ENCODE results near the gene AQR. TPM values are rescaled to one million over a fixed set of nuclear protein-coding genes. Genes with fewer than 3 reads are reported as not detected.

The AQR gene
- total and polyA plus RNA-seq, 2 experiments from 2014 or later: 42.3 to 67.3 TPM

DNA sequence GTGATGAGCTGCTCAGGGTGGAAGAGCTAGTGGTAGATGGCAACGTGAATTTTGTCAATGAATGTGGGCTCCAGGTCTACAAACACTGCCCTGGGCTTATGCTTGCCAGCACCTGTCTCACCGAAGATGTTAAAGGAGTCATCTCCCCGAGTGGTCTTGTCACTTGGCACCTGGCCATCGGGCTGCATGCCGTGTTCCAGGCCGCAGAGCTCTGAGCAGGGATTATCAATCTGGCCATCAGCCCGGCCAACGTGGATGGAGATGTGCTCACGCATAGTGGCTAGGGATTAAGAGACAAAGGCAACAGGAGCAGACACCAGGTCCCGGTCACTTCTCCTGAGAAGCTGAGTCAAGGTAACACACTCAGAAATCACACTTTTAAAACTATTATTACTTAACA lies 119.4 kb downstream of the AQR start:
- Histone ChIP-seq H3K27me3 (ENCODE audit: insufficient read depth) (no peaks in the 10 kb centered on the region), H3K4me1 (ENCODE audit: insufficient read depth) (no peaks in the 10 kb centered on the region), H3F3A (replicated peaks; ENCODE audit: low read depth) (no peaks in the 10 kb centered on the region), H3K79me2 (replicated peaks; ENCODE audit: insufficient read depth) (no peaks in the 10 kb centered on the region), H2AFZ (no peak overlapping the region), H4K20me1 (replicated peaks; ENCODE audit: insufficient read depth) (no peaks in the 10 kb centered on the region), H3K4me3 (no peak overlapping the region), H3K4me2 (no peak overlapping the region), H3K27ac (ENCODE audit: low read depth) (no peak overlapping the region), H3K9me2 (ENCODE audit: insufficient read depth) (0 out of 2 replicates have a peak, but pooled peaks cover 10% of the 10 kb centered on the region), H3K36me3 (ENCODE audit: insufficient read depth) (no peaks in the 10 kb centered on the region)
- ATAC-seq (no peak), DNase-seq (ENCODE audit: low spot score) (no peak)
- Mint-ChIP-seq H3K36me3 (ENCODE audit: low read depth) (no peaks in the 10 kb centered on the region), H3K4me3 (no peak overlapping the region), H3K27me3 (ENCODE audit: insufficient read depth, low read depth, poor library complexity) (peaks cover 2% of the 10 kb centered on the region), H3K27ac (no peak overlapping the region), H3K4me1 (no peaks in the 10 kb centered on the region), H3K9me3 (peaks cover 2% of the 10 kb centered on the region; the same call in 1 of the 3 replicates)
- TF ChIP-seq NANOG (IDR thresholded peaks at IDR 0.05; ENCODE audit: borderline replicate concordance) (no peak), ZNF331 (CRISPR knock-in tag; IDR thresholded peaks at IDR 0.05; ENCODE audit: low read depth) (no peak), STAT1 (IDR thresholded peaks at IDR 0.05; ENCODE audit: unreplicated experiment) (no peak), CREB1 (CRISPR knock-in tag; IDR thresholded peaks at IDR 0.05; ENCODE audit: low read depth) (no peak)
- TF ChIP-seq, protein P1, sequence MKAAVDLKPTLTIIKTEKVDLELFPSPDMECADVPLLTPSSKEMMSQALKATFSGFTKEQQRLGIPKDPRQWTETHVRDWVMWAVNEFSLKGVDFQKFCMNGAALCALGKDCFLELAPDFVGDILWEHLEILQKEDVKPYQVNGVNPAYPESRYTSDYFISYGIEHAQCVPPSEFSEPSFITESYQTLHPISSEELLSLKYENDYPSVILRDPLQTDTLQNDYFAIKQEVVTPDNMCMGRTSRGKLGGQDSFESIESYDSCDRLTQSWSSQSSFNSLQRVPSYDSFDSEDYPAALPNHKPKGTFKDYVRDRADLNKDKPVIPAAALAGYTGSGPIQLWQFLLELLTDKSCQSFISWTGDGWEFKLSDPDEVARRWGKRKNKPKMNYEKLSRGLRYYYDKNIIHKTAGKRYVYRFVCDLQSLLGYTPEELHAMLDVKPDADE (IDR thresholded peaks at IDR 0.05): no peak
- TF ChIP-seq, protein P2, sequence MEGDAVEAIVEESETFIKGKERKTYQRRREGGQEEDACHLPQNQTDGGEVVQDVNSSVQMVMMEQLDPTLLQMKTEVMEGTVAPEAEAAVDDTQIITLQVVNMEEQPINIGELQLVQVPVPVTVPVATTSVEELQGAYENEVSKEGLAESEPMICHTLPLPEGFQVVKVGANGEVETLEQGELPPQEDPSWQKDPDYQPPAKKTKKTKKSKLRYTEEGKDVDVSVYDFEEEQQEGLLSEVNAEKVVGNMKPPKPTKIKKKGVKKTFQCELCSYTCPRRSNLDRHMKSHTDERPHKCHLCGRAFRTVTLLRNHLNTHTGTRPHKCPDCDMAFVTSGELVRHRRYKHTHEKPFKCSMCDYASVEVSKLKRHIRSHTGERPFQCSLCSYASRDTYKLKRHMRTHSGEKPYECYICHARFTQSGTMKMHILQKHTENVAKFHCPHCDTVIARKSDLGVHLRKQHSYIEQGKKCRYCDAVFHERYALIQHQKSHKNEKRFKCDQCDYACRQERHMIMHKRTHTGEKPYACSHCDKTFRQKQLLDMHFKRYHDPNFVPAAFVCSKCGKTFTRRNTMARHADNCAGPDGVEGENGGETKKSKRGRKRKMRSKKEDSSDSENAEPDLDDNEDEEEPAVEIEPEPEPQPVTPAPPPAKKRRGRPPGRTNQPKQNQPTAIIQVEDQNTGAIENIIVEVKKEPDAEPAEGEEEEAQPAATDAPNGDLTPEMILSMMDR (conservative IDR thresholded peaks at IDR 0.05; ENCODE audit: low read depth in 2 of 2): no peak

DNA sequence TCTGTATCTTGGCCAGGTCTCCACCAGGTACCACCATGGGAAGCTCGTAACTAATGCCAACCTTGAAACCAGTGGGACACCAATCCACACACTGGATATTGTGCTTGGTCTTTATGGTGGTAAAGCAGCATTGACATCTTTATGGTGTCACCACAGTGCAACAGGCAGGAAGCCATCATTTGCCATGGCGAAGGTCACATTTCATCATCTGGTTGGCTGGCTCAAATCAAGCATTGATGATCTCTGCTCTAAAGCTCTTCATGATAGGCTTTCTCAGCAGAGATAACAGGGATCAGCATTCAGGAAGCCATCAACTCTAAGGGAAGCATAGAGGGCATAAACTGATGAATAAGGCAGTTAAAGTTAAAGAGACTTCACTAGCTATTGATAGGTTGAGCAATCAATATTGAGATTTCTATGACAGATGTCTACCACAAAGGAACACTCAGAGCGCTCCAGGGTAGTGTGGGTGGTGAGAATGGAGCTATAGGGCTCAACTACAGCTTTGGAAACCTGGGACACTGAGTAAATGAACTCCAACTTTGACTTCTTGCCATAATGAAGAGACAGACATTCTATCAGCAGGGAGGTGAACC lies 120.1 kb downstream of the AQR start:
- no peaks in the 10 kb centered on the region for H4K20me1 ChIP-seq (replicated peaks; ENCODE audit: insufficient read depth)
- Mint-ChIP-seq H3K4me3 (no peak overlapping the region), H3K27ac (no peak overlapping the region), H3K4me1 (no peaks in the 10 kb centered on the region), H3K36me3 (ENCODE audit: low read depth) (no peaks in the 10 kb centered on the region), H3K9me3 (peaks cover 2% of the 10 kb centered on the region; the same call in 1 of the 3 replicates), H3K27me3 (ENCODE audit: insufficient read depth, low read depth, poor library complexity) (peaks cover 2% of the 10 kb centered on the region)
- H3K27me3 ChIP-seq (ENCODE audit: insufficient read depth): no peaks in the 10 kb centered on the region
- no peaks in the 10 kb centered on the region for H3K36me3 ChIP-seq (ENCODE audit: insufficient read depth)
- DNase-seq (ENCODE audit: low spot score) (no peak), ATAC-seq (no peak)
- H3K9me2 ChIP-seq (ENCODE audit: insufficient read depth): 0 out of 2 replicates have a peak, but pooled peaks cover 10% of the 10 kb centered on the region
- H3K27ac ChIP-seq (ENCODE audit: low read depth): no peak overlapping the region
- no peaks in the 10 kb centered on the region for H3K4me1 ChIP-seq (ENCODE audit: insufficient read depth)
- no peaks in the 10 kb centered on the region for H3F3A ChIP-seq (replicated peaks; ENCODE audit: low read depth)
- H3K79me2 ChIP-seq (replicated peaks; ENCODE audit: insufficient read depth): no peaks in the 10 kb centered on the region
- TF ChIP-seq ZNF331 (CRISPR knock-in tag; IDR thresholded peaks at IDR 0.05; ENCODE audit: low read depth) (no peak), CREB1 (CRISPR knock-in tag; IDR thresholded peaks at IDR 0.05; ENCODE audit: low read depth) (no peak), EZH2 (IDR thresholded peaks at IDR 0.05; ENCODE audit: low read depth, unreplicated experiment) (no peak), EZH2phosphoT487 (IDR thresholded peaks at IDR 0.05; ENCODE audit: unreplicated experiment) (no peak), ZNF114 (CRISPR knock-in tag; IDR thresholded peaks at IDR 0.05) (no peak), NANOG (IDR thresholded peaks at IDR 0.05; ENCODE audit: borderline replicate concordance) (no peak), POLR2AphosphoS5 (IDR thresholded peaks at IDR 0.05; ENCODE audit: low read depth) (no peak), STAT1 (IDR thresholded peaks at IDR 0.05; ENCODE audit: unreplicated experiment) (no peak)
- TF ChIP-seq, protein P1 (IDR thresholded peaks at IDR 0.05): no peak
- TF ChIP-seq, protein P3, sequence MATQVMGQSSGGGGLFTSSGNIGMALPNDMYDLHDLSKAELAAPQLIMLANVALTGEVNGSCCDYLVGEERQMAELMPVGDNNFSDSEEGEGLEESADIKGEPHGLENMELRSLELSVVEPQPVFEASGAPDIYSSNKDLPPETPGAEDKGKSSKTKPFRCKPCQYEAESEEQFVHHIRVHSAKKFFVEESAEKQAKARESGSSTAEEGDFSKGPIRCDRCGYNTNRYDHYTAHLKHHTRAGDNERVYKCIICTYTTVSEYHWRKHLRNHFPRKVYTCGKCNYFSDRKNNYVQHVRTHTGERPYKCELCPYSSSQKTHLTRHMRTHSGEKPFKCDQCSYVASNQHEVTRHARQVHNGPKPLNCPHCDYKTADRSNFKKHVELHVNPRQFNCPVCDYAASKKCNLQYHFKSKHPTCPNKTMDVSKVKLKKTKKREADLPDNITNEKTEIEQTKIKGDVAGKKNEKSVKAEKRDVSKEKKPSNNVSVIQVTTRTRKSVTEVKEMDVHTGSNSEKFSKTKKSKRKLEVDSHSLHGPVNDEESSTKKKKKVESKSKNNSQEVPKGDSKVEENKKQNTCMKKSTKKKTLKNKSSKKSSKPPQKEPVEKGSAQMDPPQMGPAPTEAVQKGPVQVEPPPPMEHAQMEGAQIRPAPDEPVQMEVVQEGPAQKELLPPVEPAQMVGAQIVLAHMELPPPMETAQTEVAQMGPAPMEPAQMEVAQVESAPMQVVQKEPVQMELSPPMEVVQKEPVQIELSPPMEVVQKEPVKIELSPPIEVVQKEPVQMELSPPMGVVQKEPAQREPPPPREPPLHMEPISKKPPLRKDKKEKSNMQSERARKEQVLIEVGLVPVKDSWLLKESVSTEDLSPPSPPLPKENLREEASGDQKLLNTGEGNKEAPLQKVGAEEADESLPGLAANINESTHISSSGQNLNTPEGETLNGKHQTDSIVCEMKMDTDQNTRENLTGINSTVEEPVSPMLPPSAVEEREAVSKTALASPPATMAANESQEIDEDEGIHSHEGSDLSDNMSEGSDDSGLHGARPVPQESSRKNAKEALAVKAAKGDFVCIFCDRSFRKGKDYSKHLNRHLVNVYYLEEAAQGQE (IDR thresholded peaks at IDR 0.05; ENCODE audit: unreplicated experiment): no peak
- no peak overlapping the region for H3K4me2 ChIP-seq
- no peak overlapping the region for H2AFZ ChIP-seq
- no peak overlapping the region for H3K4me3 ChIP-seq

Measured in GM23338 (cell line).